ENCODE data around the gene DLK2. TPM values are rescaled to one million over a fixed set of nuclear protein-coding genes. Genes with fewer than 3 reads are reported as not detected.

The DLK2 gene
- total and polyA plus RNA-seq, 2 of the 13 experiments (the other 11 are each of a cell fraction or from before 2014, with no cell fraction given): 1.2 to 3.8 TPM

GRCh38 chr6:43502666-43503065 lies 47.3 kb upstream of the DLK2 start:
- no peak overlapping the region for H3K4me2 ChIP-seq (ENCODE audit: low read depth, low read length)
- ATAC-seq: no peak
- no peak overlapping the region for H2AFZ ChIP-seq (ENCODE audit: low read length)
- POLR2A ChIA-PET: no interaction called here
- peaks cover 47 to 64% of the 10 kb centered on the region in 2 experiments for H3K36me3 ChIP-seq (replicated peaks in 1 of 2; ENCODE audit: control insufficient read depth in 1 of 2, insufficient read depth in 2 of 2, low read length in 2 of 2)
- no peaks in the 10 kb centered on the region for H4K20me1 ChIP-seq (ENCODE audit: insufficient read depth, low read length)
- CTCF ChIA-PET (ENCODE audit: low intra/inter-chr PET ratio, low total read pairs): no interaction called here
- intact Hi-C loops (cut with micrococcal nuclease; ENCODE audit: unreplicated experiment): no loop called here
- no peaks in the 10 kb centered on the region for H3K9me3 ChIP-seq (ENCODE audit: low read length)
- BruUV-seq (replicated peaks): no TSS peak
- H3K4me1 ChIP-seq (ENCODE audit: insufficient read depth, low read length): peaks cover 42% of the 10 kb centered on the region
- no peak overlapping the region for H3K9ac ChIP-seq (ENCODE audit: insufficient read depth, low read depth, low read length)
- H3K4me3 ChIP-seq (replicated peaks in 1 of 3; ENCODE audit: insufficient read depth in 1 of 3, low read depth in 2 of 3, low read length in 3 of 3): no peak overlapping the region
- in situ Hi-C loops (cut with HindIII; ENCODE audit: extremely low pct_ligation_motif_present, low pct_unique_long_range_greater_than_20kb): no loop called here
- 93% methylated on average over 4 of the region's 4 CpGs for WGBS (ENCODE audit: low lambda C conversion rate)
- no peaks in the 10 kb centered on the region for H3K27me3 ChIP-seq (ENCODE audit: control insufficient read depth in 1 of 2, insufficient read depth in 2 of 2, low read length in 2 of 2)
- H3K27ac ChIP-seq (ENCODE audit: extremely low read length, insufficient read depth, low read length): no peak overlapping the region
- no peaks in the 10 kb centered on the region for H3K79me2 ChIP-seq (ENCODE audit: insufficient read depth, low read length)
- DNase-seq (ENCODE audit: low spot score): no peak
- no peak for FAIRE-seq
- TF ChIP-seq ZNF484 (CRISPR knock-in tag; IDR thresholded peaks at IDR 0.05; ENCODE audit: borderline replicate concordance, low read depth): no peak
- no peak for TF ChIP-seq ZNF383 (CRISPR knock-in tag; IDR thresholded peaks at IDR 0.05; ENCODE audit: borderline replicate concordance)
- TF ChIP-seq POLR2A (IDR thresholded peaks at IDR 0.05; ENCODE audit: insufficient read depth in 1 of 2, low read depth in 2 of 2, low read length in 2 of 2): no peak
- TF ChIP-seq ZBTB26 (CRISPR knock-in tag; IDR thresholded peaks at IDR 0.05; ENCODE audit: borderline replicate concordance): no peak
- no peak for TF ChIP-seq POLR2AphosphoS2 (IDR thresholded peaks at IDR 0.05; ENCODE audit: low read depth, low read length)
- TF ChIP-seq SRF (IDR thresholded peaks at IDR 0.05; ENCODE audit: low read depth, low read length): no peak
- TF ChIP-seq SRSF4 (IDR thresholded peaks at IDR 0.05; ENCODE audit: low read depth, low read length, poor library complexity, severe bottlenecking): no peak
- TF ChIP-seq SATB2 (CRISPR knock-in tag; IDR thresholded peaks at IDR 0.05): no peak
- no peak for TF ChIP-seq HMG20B (CRISPR knock-in tag; conservative IDR thresholded peaks at IDR 0.05)
- no peak for TF ChIP-seq U2AF1 (optimal IDR thresholded peaks at IDR 0.05; ENCODE audit: low read depth, low read length)
- no peak for TF ChIP-seq ZNF776 (CRISPR knock-in tag; IDR thresholded peaks at IDR 0.05)
- no peak for TF ChIP-seq ZNF556 (CRISPR knock-in tag; IDR thresholded peaks at IDR 0.05; ENCODE audit: borderline replicate concordance)
- TF ChIP-seq HINFP (CRISPR knock-in tag; IDR thresholded peaks at IDR 0.05; ENCODE audit: low read depth): no peak
- TF ChIP-seq NR1H2 (CRISPR knock-in tag; IDR thresholded peaks at IDR 0.05; ENCODE audit: borderline replicate concordance, low read depth): no peak
- no peak for TF ChIP-seq ZNF674 (CRISPR knock-in tag; IDR thresholded peaks at IDR 0.05; ENCODE audit: low read depth)
- TF ChIP-seq ZNF292 (CRISPR knock-in tag; IDR thresholded peaks at IDR 0.05; ENCODE audit: borderline replicate concordance, low read depth): no peak
- TF ChIP-seq ZUFSP (CRISPR knock-in tag; IDR thresholded peaks at IDR 0.05; ENCODE audit: borderline replicate concordance): no peak
- no peak for TF ChIP-seq THAP8 (CRISPR knock-in tag; IDR thresholded peaks at IDR 0.05; ENCODE audit: borderline replicate concordance)
- no peak for TF ChIP-seq GLI4 (CRISPR knock-in tag; IDR thresholded peaks at IDR 0.05; ENCODE audit: borderline replicate concordance)
